Breast epithelium (tissue), 4 donors: Measurements from ENCODE around the gene UGT1A7. TPM values are rescaled to one million over a fixed set of nuclear protein-coding genes. Genes with fewer than 3 reads are reported as not detected.
"Not testable (repeated sequence)": the region's sequence is repeated elsewhere in the genome, so short reads cannot be mapped to it uniquely, and the experiment has no call there.

Experiments used
- DNase-seq, 2 donors: peaks; one replicate each; pipeline ENCODE4 v3.0.0-alpha.2; 2019; ENCODE audit warnings: low spot score in 2 of 2
- H3K27ac ChIP-seq, 2 donors: fragments of 200-600 bp; sonication (generic) in 1 of 2; one replicate each; pipeline ENCODE4 v1.5.1; 2016 to 2019; ENCODE audit warnings: mild to moderate bottlenecking in 1 of 2
- H3K27me3 ChIP-seq, 2 donors: fragments of 200-600 bp; sonication (generic) in 1 of 2; one replicate each; pipeline versions ENCODE4 v1.5.1 to v1.6.0; 2017 to 2019; ENCODE audit warnings: control low read depth in 1 of 2, mild to moderate bottlenecking in 1 of 2
- H3K36me3 ChIP-seq: fragments of 200-600 bp; one replicate; pipeline ENCODE4 v1.5.1; 2019
- H3K4me1 ChIP-seq, 2 donors: fragments of 200-600 bp; sonication (generic); one replicate each; pipeline ENCODE4 v1.5.1; 2016 to 2019; ENCODE audit warnings: control low read depth in 1 of 2
- H3K4me3 ChIP-seq, 3 donors: fragments of 200-600 bp; sonication (generic); 1 replicate in 2 of 3; 2 replicates in 1 of 3; pipeline ENCODE4 v1.5.1; 2016 to 2019; ENCODE audit warnings: mild to moderate bottlenecking in 3 of 3, moderate library complexity in 2 of 3
- H3K9me3 ChIP-seq, 2 donors: fragments of 200-600 bp; sonication (generic) in 1 of 2; one replicate each; pipeline ENCODE4 v1.5.1; 2016 to 2019; ENCODE audit warnings: control low read depth in 1 of 2
- CTCF ChIP-seq, 3 donors: fragments of 450-650 bp; IDR thresholded peaks; one replicate each; pipeline ENCODE4 v1.5.1; 2016 to 2017; ENCODE audit warnings: antibody characterized with exemption in 3 of 3, mild to moderate bottlenecking in 3 of 3, moderate library complexity in 3 of 3
- POLR2A ChIP-seq: fragments of 450-650 bp; IDR thresholded peaks from one replicate; pipeline ENCODE4 v1.6.1; 2016; ENCODE audit warnings: antibody characterized with exemption, mild to moderate bottlenecking, moderate library complexity
- POLR2AphosphoS5 ChIP-seq, 3 donors: sonication (generic); formaldehyde crosslinking; IDR thresholded peaks; one replicate each; pipeline ENCODE4 v1.6.1; 2017; ENCODE audit warnings: antibody characterized with exemption in 3 of 3
- intact Hi-C: fragments of 100-400 bp; cut with DNase I; formaldehyde crosslinking; loops from one replicate; pipeline ENCODE4 v1.15.1; 2023; ENCODE audit warnings: low total_unique reads
- total RNA-seq, 3 donors: library from RNA; depleted of rRNA; stranded (reverse); fragments of >200 nt; gene quantifications; one replicate each; pipeline ENCODE4 v1.1.0, GENCODE V29; 2016

The UGT1A7 gene
- total RNA-seq, 3 donors from 2014 or later = not detected

- peaks cover 8 to 13% of the 10 kb centered on the region in 2 donors for H3K9me3 ChIP-seq
- H3K27ac ChIP-seq = no peak overlapping the region
- no peaks in the 10 kb centered on the region for H3K4me1 ChIP-seq
- intact Hi-C loops = no loop called here
- no peak overlapping the region for H3K4me3 ChIP-seq
- TF ChIP-seq POLR2AphosphoS5 (IDR thresholded peaks at IDR 0.05) (no peak), CTCF (IDR thresholded peaks at IDR 0.05) (no peak), POLR2A (no peak)
- no peak for DNase-seq
- H3K27me3 ChIP-seq = peaks cover 0 to 5% of the 10 kb centered on the region in 2 donors
- H3K36me3 ChIP-seq = no peaks in the 10 kb centered on the region
These were observed 30.7 kb upstream of the UGT1A7 start for GRCh38 chr2:233650981-233651380.

- Histone ChIP-seq H3K36me3 (no peaks in the 10 kb centered on the region), H3K4me3 (no peak overlapping the region), H3K4me1 (no peaks in the 10 kb centered on the region), H3K9me3 (peaks cover 5 to 8% of the 10 kb centered on the region in 2 donors), H3K27ac (no peak overlapping the region), H3K27me3 (peaks cover 0 to 5% of the 10 kb centered on the region in 2 donors)
- TF ChIP-seq POLR2AphosphoS5 (IDR thresholded peaks at IDR 0.05) = no peak
- no peak for TF ChIP-seq POLR2A
- no peak for TF ChIP-seq CTCF (IDR thresholded peaks at IDR 0.05)
- no peak for DNase-seq
- intact Hi-C loops = no loop called here
These were observed 30.3 kb upstream of the UGT1A7 start for GRCh38 chr2:233651430-233651829.

DNA sequence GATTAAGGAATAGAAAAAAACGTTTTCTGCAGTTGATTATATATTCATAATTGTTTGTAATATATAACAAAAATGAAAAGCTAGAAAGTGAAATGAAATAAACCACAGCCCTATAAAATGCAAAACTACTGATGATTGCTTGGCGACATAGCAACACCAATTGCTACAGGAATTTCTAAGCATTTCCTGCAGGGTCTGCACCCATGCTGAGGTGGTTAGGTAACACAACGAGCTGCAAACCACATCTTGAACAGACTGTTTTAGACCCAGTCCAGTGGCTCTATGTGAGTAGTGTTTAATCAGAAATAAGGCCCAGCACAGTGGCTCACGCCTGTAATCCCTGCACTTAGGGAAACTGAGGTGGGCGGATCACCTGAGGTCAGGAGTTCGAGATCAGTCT is 27.2 kb upstream of the UGT1A7 start:
- Histone ChIP-seq H3K9me3 (no peaks in the 10 kb centered on the region), H3K27me3 (peaks cover 0 to 5% of the 10 kb centered on the region in 2 donors), H3K27ac (no peak overlapping the region), H3K4me1 (no peaks in the 10 kb centered on the region), H3K4me3 (no peak overlapping the region), H3K36me3 (no peaks in the 10 kb centered on the region)
- no peak for DNase-seq
- no peak for TF ChIP-seq POLR2A
- no peak for TF ChIP-seq CTCF (IDR thresholded peaks at IDR 0.05)
- no peak for TF ChIP-seq POLR2AphosphoS5 (IDR thresholded peaks at IDR 0.05)
- intact Hi-C loops = no loop called here

- intact Hi-C loops = no loop called here
- DNase-seq = no peak
- no peaks in the 10 kb centered on the region for H3K36me3 ChIP-seq
- H3K27ac ChIP-seq = no peak overlapping the region
- no peak for TF ChIP-seq CTCF (IDR thresholded peaks at IDR 0.05)
- no peak for TF ChIP-seq POLR2AphosphoS5 (IDR thresholded peaks at IDR 0.05)
- TF ChIP-seq POLR2A = no peak
- no peak overlapping the region for H3K4me3 ChIP-seq
- no peaks in the 10 kb centered on the region for H3K9me3 ChIP-seq
- H3K27me3 ChIP-seq = peaks cover 0 to 5% of the 10 kb centered on the region in 2 donors
- no peaks in the 10 kb centered on the region for H3K4me1 ChIP-seq
These were observed 26.7 kb upstream of the UGT1A7 start for GRCh38 chr2:233655043-233655442.

DNA sequence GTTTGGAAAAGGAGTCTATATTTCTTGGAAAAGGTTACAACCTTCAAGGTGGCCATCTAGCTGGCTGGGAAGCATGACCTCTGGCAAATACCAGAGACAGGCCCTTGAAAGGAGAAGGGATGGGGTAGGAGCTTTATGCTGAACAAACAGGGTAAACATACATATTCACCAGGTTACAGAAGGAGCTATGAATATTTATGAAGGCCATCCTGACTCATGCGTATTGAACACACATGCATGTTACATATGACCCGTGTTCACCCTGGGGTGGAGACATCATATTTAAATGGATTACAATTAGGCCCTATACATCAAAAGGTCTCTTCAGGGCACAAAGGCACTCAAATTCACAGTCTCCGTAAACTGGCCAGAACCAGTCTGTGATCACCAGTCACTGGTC is 25.8 kb upstream of the UGT1A7 start:
- H3K9me3 ChIP-seq, H3K4me3 ChIP-seq, intact Hi-C loops, H3K27ac ChIP-seq, H3K4me1 ChIP-seq, H3K36me3 ChIP-seq, H3K27me3 ChIP-seq, DNase-seq: not testable (repeated sequence)

DNA sequence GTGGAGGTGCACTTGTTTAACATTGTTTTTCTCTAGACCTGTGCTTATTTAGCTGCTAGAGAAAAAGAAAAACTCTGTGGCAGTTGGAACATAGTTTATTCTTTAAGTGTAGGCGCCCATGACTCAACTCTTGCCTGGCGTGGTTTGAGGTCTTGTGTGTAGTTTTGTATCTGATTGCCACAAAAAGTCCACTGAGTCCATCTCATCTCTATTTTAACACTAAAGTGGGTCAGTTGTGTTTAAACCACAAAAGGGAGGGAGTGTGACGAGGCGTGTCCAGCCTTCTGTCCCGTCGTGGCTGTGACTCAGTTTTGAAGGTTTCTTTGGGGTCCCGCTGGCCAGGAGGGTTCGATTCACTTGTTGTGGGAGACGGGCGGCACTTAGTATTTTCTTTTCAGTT is 25.3 kb upstream of the UGT1A7 start:
- no peak overlapping the region for H3K27ac ChIP-seq
- no peak for TF ChIP-seq POLR2AphosphoS5 (IDR thresholded peaks at IDR 0.05)
- TF ChIP-seq CTCF (IDR thresholded peaks at IDR 0.05) = no peak
- TF ChIP-seq POLR2A = no peak
- peaks cover 0 to 5% of the 10 kb centered on the region in 2 donors for H3K27me3 ChIP-seq
- intact Hi-C loops = no loop called here
- no peaks in the 10 kb centered on the region for H3K4me1 ChIP-seq
- H3K4me3 ChIP-seq = no peak overlapping the region
- no peak for DNase-seq
- H3K36me3 ChIP-seq = no peaks in the 10 kb centered on the region
- peaks cover 0 to 9% of the 10 kb centered on the region in 2 donors for H3K9me3 ChIP-seq
